WTC11 (cell line): ENCODE measurements around the gene ZC3H12D. TPM values are rescaled to one million over a fixed set of nuclear protein-coding genes. Genes with fewer than 3 reads are reported as not detected.

Experiments used
- ATAC-seq: fragments of 200-7000 bp; cut with Tn5 transposase; 2 replicates; pipeline ENCODE4 v1.10.0; 2021; ENCODE audit warnings: mild to moderate bottlenecking, moderate library complexity
- CTCF ChIA-PET: fragments of 300-600 bp; sonication (Branson Sonifier 250); formaldehyde crosslinking; loops from one replicate; lab custom pipeline; 2021; ENCODE audit warnings: antibody characterized with exemption; lab: Charles Lee
- POLR2A ChIA-PET: fragments of 350-600 bp; sonication (Branson Sonifier 250); formaldehyde crosslinking; loops from one replicate; lab custom pipeline; 2021; ENCODE audit warnings: antibody characterized with exemption; lab: Charles Lee
- DNase-seq: peaks from one replicate; pipeline ENCODE4 v3.0.0; 2021; ENCODE audit warnings: low spot score
- H3K27ac Mint-ChIP-seq: 2 replicates; pipeline ENCODE4 v1.8.0; 2021; ENCODE audit warnings: mixed read lengths
- H3K27me3 Mint-ChIP-seq: 2 replicates; pipeline ENCODE4 v1.8.0; 2021; ENCODE audit warnings: low read depth, mild to moderate bottlenecking, moderate library complexity, mixed read lengths
- H3K36me3 Mint-ChIP-seq: 2 replicates; pipeline ENCODE4 v1.8.0; 2021; ENCODE audit warnings: mixed read lengths
- H3K4me1 Mint-ChIP-seq: 2 replicates; pipeline ENCODE4 v1.8.0; 2022; ENCODE audit warnings: mixed read lengths
- H3K4me3 Mint-ChIP-seq: 2 replicates; pipeline ENCODE4 v1.8.0; 2021; ENCODE audit warnings: mild to moderate bottlenecking, moderate library complexity, mixed read lengths
- H3K9me3 Mint-ChIP-seq: 2 replicates; pipeline ENCODE4 v1.8.0; 2021; ENCODE audit warnings: mixed read lengths
- AR ChIP-seq: fragments of 250-450 bp; sonication (Bioruptor Pico); IDR thresholded peaks from 2 replicates; pipeline ENCODE4 v1.9.0; 2021; ENCODE audit warnings: mild to moderate bottlenecking
- ARID4B ChIP-seq: sonication (generic); formaldehyde crosslinking; IDR thresholded peaks from 2 replicates; pipeline ENCODE4 v1.8.0; 2023; ENCODE audit warnings: missing genetic modification reagents, mild to moderate bottlenecking, borderline replicate concordance
- ATF1 ChIP-seq: sonication (generic); formaldehyde crosslinking; IDR thresholded peaks from 2 replicates; pipeline ENCODE4 v1.8.1; 2023; ENCODE audit warnings: mild to moderate bottlenecking, moderate library complexity, missing genetic modification reagents
- CREB1 ChIP-seq: sonication (generic); formaldehyde crosslinking; IDR thresholded peaks from 2 replicates; pipeline ENCODE4 v1.8.0; 2023; ENCODE audit warnings: mild to moderate bottlenecking, missing genetic modification reagents
- E2F1 ChIP-seq: sonication (generic); formaldehyde crosslinking; IDR thresholded peaks from 2 replicates; pipeline ENCODE4 v1.8.0; 2022; ENCODE audit warnings: mild to moderate bottlenecking, missing genetic modification reagents
- E2F5 ChIP-seq: sonication (generic); formaldehyde crosslinking; IDR thresholded peaks from 2 replicates; pipeline ENCODE4 v1.8.1; 2022; ENCODE audit warnings: mild to moderate bottlenecking, moderate library complexity, missing genetic modification reagents
- ESRRA ChIP-seq: sonication (generic); formaldehyde crosslinking; IDR thresholded peaks from 2 replicates; pipeline ENCODE4 v1.8.1; 2022; ENCODE audit warnings: mild to moderate bottlenecking, missing genetic modification reagents, borderline replicate concordance
- FOXK1 ChIP-seq: sonication (generic); formaldehyde crosslinking; IDR thresholded peaks from 2 replicates; pipeline ENCODE4 v1.8.0; 2022; ENCODE audit warnings: mild to moderate bottlenecking, moderate library complexity, missing genetic modification reagents
- JUN ChIP-seq: sonication (generic); formaldehyde crosslinking; IDR thresholded peaks from 2 replicates; pipeline ENCODE4 v1.8.0; 2023; ENCODE audit warnings: mild to moderate bottlenecking, missing genetic modification reagents
- KAT7 ChIP-seq: sonication (generic); formaldehyde crosslinking; IDR thresholded peaks from 2 replicates; pipeline ENCODE4 v1.8.1; 2023; ENCODE audit warnings: missing genetic modification reagents, mild to moderate bottlenecking, borderline replicate concordance
- MXD4 ChIP-seq: fragments of 250-450 bp; sonication (Bioruptor Pico); IDR thresholded peaks from 2 replicates; pipeline ENCODE4 v1.8.0; 2021; ENCODE audit warnings: mild to moderate bottlenecking, moderate library complexity, borderline replicate concordance
- NFATC4 ChIP-seq: fragments of 250-450 bp; sonication (Bioruptor Pico); IDR thresholded peaks from 2 replicates; pipeline ENCODE4 v1.9.0; 2021; ENCODE audit warnings: mild to moderate bottlenecking
- NR2C2 ChIP-seq: sonication (generic); formaldehyde crosslinking; IDR thresholded peaks from 2 replicates; pipeline ENCODE4 v1.8.0; 2022; ENCODE audit warnings: mild to moderate bottlenecking, missing genetic modification reagents
- NR3C1 ChIP-seq: sonication (generic); formaldehyde crosslinking; conservative IDR thresholded peaks from 2 replicates; pipeline ENCODE4 v1.8.1; 2023; ENCODE audit warnings: low read depth, mild to moderate bottlenecking, missing genetic modification reagents
- USF1 ChIP-seq: sonication (generic); formaldehyde crosslinking; IDR thresholded peaks from 2 replicates; pipeline ENCODE4 v1.8.0; 2022; ENCODE audit warnings: mild to moderate bottlenecking, missing genetic modification reagents
- ZNF416 ChIP-seq: fragments of 250-450 bp; sonication (Bioruptor Pico); IDR thresholded peaks from 2 replicates; pipeline ENCODE4 v1.9.0; 2021; ENCODE audit warnings: mild to moderate bottlenecking, inconsistent platforms
- ZNF532 ChIP-seq: fragments of 250-450 bp; sonication (Bioruptor Pico); IDR thresholded peaks from 2 replicates; pipeline ENCODE4 v1.9.0; 2021; ENCODE audit warnings: mild to moderate bottlenecking, borderline replicate concordance
- total RNA-seq: library from RNA; stranded (reverse); gene quantifications from 3 replicates; pipeline ENCODE4 v1.2.3, GENCODE V29; 2021

Gene ZC3H12D
- total RNA-seq, 1 experiment from 2014 or later, result 0.13 TPM

- Mint-ChIP-seq H3K27ac (no peak overlapping the region), H3K4me3 (no peak overlapping the region), H3K36me3 (peaks cover 14% of the 10 kb centered on the region), H3K9me3 (peaks cover under 1% of the 10 kb centered on the region; the same call in 1 of the 2 replicates), H3K4me1 (no peaks in the 10 kb centered on the region), H3K27me3 (no peaks in the 10 kb centered on the region)
- TF ChIP-seq NR2C2 (CRISPR knock-in tag), result no peak
- no peak for TF ChIP-seq ATF1 (CRISPR knock-in tag)
- TF ChIP-seq ZNF532, result no peak
- no peak for TF ChIP-seq NFATC4 (CRISPR knock-in tag)
- no peak for TF ChIP-seq JUN (CRISPR knock-in tag)
- no peak for TF ChIP-seq E2F5
- TF ChIP-seq FOXK1 (CRISPR knock-in tag), result no peak
- no peak for TF ChIP-seq AR (CRISPR knock-in tag)
- TF ChIP-seq CREB1, result no peak
- TF ChIP-seq KAT7 (CRISPR knock-in tag), result no peak
- no peak for TF ChIP-seq MXD4 (CRISPR knock-in tag)
- TF ChIP-seq ZNF416 (CRISPR knock-in tag), result no peak
- no peak for TF ChIP-seq NR3C1 (CRISPR knock-in tag)
- no peak for TF ChIP-seq ARID4B (CRISPR knock-in tag)
- POLR2A ChIA-PET, result no interaction called here
- no peak for ATAC-seq
- CTCF ChIA-PET, result no interaction called here
- DNase-seq, result no peak
Observed at GRCh38 chr6:149410557-149410956, 74.3 kb downstream of the ZC3H12D start.

- peaks cover 14% of the 10 kb centered on the region for H3K36me3 Mint-ChIP-seq
- ChIA-PET POLR2A (no interaction called here), CTCF (no interaction called here)
- H3K27me3 Mint-ChIP-seq, result no peaks in the 10 kb centered on the region
- H3K4me3 Mint-ChIP-seq, result no peak overlapping the region
- DNase-seq (no peak), ATAC-seq (no peak)
- no peaks in the 10 kb centered on the region for H3K4me1 Mint-ChIP-seq
- H3K27ac Mint-ChIP-seq, result no peak overlapping the region
- H3K9me3 Mint-ChIP-seq, result no peaks in the 10 kb centered on the region
- no peak for TF ChIP-seq E2F1 (CRISPR knock-in tag)
- TF ChIP-seq ESRRA (CRISPR knock-in tag), result no peak
- TF ChIP-seq USF1 (CRISPR knock-in tag), result no peak
- TF ChIP-seq AR (CRISPR knock-in tag), result no peak
Observed at GRCh38 chr6:149409617-149410016, 75.2 kb downstream of the ZC3H12D start.
